ENCODE results near the gene TNFAIP8L2.
A peak's percentile ranks its signal among the peaks of the same experiment; 100 is the strongest.
"Not testable (repeated sequence)": the region's sequence is repeated elsewhere in the genome, so short reads cannot be mapped to it uniquely, and the experiment has no call there.

TNFAIP8L2 gene

DNA sequence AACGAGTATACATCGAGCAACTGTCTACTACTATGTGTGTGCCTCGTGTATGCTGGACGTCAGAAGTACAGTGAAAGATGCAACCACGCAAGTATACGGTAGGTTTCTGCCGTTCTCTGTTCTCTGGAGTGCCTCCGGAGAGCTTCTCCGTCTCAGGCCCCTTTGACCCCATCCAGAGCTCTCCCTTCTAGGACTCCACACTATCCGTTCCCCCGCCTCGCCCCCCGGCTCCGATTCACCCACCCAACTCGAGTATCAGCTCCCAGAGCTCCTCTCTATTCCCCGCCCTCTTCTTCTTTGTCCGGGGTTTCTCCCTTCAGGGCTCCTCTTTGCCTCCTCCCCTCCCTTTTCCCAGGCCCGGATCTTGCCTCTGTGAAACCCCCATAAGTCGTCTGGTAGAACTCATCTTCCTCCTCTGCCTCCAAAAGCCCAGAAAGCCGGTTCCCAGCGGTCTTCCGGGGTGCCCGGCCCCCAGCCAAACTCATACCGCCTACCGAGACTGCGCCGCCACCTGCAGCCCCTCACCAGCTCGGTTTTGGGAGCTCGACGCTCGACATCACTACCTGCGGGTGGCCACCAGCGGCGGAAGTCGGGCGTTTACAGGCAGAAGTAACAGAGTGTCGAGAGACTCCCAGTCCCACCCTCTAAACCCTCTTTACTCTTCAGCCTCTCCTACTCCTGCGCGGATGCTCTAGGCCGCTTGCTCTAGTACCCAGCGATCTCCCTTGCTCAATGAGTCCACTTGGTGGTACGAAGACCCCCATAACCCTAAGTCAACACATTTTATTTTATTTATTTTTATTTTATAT, 33.4 kb downstream of the TNFAIP8L2 start, which contains the start of gene VPS72:
Gene VPS72, minus strand, starts transcription at position 561 of the 809 bp plus-strand sequence. Its CDS starts 76 bp downstream, at position 485.
- peak; percentile 80 for DNase-seq (ENCODE audit: low read depth)

DNA sequence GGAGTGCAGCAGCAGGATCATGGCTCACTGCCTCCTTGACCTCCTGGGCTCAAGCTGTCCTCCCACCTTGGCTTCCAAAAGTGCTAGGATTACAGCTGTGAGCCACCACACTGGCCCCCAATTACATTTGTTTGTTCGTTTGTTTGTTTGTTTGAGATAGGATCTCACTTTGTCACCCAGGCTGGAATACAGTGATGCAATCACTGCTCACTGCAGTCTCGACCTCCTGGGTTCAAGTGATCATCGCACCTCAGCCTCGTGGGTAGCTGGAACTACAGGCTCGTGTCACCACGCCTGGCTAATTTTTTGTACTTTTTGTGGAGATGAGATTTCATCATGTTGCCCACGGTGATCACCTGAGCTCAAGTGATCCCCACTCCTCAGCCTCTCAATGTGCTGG, 35.6 kb downstream of the TNFAIP8L2 start:
- DNase-seq (ENCODE audit: low read depth) = no peak

DNA sequence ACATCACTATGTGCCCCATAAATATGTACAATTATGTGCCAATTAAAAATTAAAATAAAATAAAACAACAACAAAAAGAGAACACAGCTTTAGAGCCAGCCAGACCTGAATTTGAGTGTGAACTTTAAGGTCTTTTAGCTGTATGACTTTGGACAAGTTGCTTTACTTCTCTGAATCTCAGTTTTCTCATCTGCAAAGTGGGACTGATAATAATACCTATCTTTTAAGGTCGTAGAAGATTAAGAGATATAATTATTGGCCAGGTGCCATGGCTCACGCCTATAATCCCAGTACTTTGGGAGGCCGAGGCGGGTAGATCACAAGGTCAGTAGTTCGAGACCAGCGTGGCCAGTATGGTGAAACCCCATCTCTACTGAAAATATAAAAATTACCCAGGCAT, 36.9 kb downstream of the TNFAIP8L2 start:
- no peak for DNase-seq (ENCODE audit: low read depth)

DNA sequence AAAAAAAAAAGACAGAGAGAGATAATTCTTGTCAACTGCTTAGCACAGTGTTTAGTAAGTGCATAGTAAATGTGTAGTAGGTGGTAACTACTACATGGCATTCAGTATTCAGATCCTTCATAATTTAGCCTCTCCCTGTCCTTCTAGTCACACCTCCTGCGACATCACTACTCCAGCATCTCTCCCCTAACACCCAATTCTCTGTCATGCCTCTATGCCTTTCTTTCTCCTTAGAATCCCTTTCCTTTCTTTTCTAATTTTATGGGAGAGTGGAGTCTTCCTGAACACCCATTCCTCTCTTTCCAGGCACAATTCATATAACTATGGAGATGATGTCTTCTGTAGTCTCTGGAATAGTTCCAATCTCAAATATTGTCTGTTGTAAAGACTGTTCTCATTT, 37.4 kb downstream of the TNFAIP8L2 start:
- DNase-seq (ENCODE audit: low read depth) = no peak

DNA sequence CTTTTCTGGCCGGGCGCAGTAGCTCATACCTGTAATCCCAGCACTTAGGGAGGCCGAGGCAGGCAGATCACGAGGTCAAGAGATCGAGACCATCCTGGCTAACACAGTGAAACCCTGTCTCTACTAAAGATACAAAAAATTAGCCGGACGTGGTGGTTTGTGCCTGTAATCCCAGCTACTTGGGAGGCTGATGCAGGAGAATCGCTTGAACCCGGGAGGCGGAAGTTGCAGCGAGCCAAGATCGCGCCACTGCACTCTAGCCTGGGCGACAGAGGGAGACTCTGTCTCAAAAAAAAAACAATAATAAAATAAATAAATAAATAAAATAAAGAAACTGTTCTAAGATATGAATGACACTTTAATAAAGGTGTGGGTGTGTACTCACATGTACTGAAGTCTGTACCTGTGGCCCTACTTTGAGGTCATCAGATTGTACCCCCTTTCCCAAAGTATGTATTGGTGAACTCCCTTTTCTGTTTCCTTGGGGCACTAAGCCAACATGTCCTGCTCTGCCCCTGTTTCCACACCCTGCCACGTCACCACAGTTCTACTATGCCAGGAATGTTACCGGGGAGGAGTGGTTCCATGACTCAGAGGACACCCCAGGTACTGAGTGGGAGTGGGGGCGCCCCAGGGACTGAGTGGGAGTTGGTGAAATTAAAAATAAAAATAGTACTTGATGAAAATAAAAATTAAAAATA, 38.6 kb downstream of the TNFAIP8L2 start:
- not testable (repeated sequence) for DNase-seq (ENCODE audit: low read depth)

DNA sequence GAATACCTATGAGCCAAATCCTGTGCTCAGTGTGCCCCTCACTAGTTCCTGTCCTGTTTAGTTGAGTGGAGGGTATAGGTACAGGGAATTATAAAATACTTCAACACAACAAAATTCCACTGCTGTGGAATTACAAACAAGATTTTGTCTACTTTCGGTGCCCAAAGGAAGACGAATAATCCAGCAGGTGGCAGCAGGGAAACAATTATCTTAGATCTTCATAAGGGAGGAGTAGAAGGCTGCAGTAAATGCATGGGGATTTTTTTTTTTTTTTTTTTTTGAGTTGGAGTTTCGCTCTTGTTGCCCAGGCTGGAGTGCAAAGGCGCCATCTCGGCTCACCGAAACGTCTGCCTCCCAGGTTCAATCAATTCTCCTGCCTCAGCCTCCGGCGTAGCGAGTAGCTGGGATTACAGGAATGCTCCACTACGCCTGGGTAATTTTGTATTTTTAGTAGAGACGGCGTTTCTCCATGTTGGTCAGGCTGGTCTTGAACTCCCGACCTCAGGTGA, 39.9 kb downstream of the TNFAIP8L2 start:
- DNase-seq (ENCODE audit: low read depth) = peak; percentile 24

DNA sequence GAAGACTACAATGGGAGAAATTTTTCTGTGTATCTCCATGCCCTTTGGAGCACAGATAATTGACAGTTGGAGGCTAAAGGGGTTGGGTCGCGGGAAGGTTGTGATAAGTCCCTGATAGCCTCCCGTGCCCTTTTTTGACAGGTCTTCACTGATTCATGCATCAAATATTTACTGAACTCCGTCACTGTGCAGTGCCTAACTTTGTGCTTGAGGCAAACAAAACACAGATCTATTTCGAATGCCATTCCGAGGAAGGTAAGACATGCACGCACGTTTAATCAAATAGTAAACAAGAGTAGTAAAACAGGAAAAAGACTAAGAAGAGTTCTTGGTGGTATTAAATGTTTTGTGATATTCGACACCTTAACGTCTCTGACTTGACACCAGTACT, 41.4 kb downstream of the TNFAIP8L2 start:
- DNase-seq (ENCODE audit: low read depth) = no peak

DNA sequence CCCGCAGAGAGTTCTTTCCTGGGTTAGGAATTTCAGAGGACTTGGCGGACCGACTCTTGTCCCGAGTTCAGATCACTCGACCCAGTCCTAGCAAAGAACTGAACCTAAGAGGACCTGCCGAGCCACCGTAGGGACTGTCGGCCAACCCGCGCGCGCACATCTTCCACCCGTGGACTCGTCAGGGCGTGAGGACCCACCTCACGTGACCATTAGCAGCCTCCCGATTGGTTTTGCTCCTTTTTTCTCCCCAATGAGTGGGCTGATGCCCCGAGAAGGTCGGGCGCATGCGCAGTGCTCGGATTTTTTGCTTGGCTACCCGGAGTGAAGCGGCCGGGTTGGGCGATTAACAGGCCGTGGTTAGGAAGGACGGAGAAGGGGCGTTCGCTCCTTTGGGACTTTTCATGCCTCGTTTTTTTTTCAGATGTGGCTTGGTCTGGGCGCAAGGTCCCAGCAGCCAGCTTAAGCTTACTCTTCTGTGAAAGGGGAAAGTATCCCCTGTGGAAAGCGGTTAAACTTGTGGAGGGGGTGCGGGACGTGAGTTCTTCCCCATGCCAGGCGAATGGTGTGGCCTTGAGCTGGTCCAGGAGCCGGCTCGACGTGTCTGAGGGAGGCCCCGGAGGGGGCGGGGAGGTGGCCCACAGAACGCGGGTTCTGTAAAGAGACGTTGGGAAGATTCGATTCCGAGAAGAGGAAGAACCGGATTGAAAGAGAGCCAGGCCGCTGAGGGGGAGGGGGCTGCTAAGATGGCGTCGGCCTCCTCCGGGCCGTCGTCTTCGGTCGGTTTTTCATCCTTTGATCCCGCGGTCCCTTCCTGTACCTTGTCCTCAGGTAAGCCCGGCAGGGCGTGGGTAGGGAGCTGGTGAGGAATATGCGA, 42.0 kb downstream of the TNFAIP8L2 start, which contains the start of gene PIP5K1A:
Gene PIP5K1A, plus strand, starts transcription at position 299 of the 874 bp plus-strand sequence. Its CDS starts 445 bp downstream, at position 744.
- peak; percentile 99 for DNase-seq (ENCODE audit: low read depth)

DNA sequence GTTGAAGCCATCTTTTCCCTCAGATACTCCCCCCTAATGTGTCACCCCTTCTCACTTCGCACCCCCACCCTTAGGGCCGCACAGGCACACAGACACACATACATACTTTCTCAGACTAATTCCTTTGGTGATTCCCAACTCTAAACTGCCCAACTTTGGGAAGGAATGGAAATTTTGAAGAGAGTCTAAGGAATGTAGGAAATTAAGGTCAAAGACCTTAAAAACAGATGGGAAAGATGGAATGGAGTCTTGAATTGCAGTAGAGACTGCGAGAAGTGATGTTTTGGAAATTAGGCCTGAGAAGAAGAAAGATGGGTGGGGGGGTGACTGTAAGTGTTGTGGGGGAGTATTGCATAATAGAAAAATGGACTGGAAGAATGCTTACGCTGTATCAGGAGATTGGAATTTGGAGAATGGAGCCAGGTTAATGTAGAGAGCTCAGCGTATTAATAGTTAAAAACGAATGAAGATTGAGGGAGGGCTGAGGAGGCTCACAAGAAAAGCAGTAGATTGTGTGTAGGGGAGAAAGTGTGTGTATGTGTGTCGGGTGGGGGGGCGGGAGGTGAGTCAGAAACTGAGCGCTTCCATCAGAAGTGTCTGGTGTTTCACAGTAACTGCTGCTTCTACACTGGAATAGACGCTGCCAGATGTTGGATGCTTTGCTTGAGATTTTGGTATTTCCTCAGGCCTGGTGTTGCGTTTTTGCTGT, 43.6 kb downstream of the TNFAIP8L2 start:
- DNase-seq (ENCODE audit: low read depth) = no peak

DNA sequence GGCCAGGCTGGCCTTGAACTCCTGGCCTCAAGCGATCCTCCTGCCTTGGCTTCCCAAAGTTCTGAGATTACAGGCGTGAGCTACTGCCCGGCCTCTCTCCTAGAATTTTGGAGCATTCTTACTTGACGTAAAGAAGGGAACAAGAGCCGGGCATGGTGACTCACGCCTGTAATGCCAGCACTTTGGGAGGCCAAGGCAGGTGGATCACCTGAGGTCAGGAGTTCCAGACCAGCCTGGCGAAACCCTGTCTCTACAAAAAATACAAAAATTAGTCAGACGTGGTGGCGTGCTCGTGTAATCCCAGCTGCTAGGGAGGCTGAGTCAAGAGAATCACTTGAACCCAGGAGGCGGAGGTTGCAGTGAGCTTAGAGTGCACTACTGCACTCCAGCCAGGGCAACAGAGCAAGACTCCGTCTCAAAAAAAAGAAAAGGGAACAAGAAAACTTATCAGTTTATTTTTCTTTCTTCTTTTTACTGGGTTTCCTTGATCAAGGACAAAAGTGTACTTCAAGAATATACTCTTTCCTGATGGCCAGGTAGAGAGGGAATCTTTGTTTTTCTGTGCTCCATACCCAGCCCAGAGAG, 49.0 kb downstream of the TNFAIP8L2 start:
- DNase-seq (ENCODE audit: low read depth) = not testable (repeated sequence)
